RWPE1 (cell line): ENCODE results near the gene LRRC74B.

ENCODE experiments used
- CTCF ChIA-PET: fragments of 350-600 bp; sonication (Branson Sonifier 250); formaldehyde crosslinking; extraction: SDS; loops from one replicate; lab custom pipeline; 2021; lab: Yijun Ruan, JAX
- POLR2A ChIA-PET: fragments of 400-600 bp; formaldehyde crosslinking; extraction: SDS; loops from one replicate; lab custom pipeline; 2020; ENCODE audit warnings: antibody characterized with exemption; ENCODE audit not compliant: low non-redundant PET; lab: Yijun Ruan, JAX
- DNase-seq: peaks from one replicate; pipeline ENCODE4 v3.0.0; 2012; ENCODE audit warnings: low spot score
- H3K27ac ChIP-seq: fragments of 450-650 bp; 2 replicates; pipeline ENCODE4 v1.5.1; 2017
- CTCF ChIP-seq: fragments of 450-650 bp; conservative IDR thresholded peaks from 2 replicates; pipeline ENCODE4 v1.5.1; 2017; ENCODE audit warnings: low read depth, mild to moderate bottlenecking

Gene LRRC74B

GRCh38 chr22:21022955-21023614, 22.7 kb upstream of the LRRC74B start:
- no peak for TF ChIP-seq CTCF
- ChIA-PET POLR2A (no interaction called here), CTCF (no interaction called here)
- DNase-seq, result no peak
- H3K27ac ChIP-seq, result peak overlapping the region; percentile 95

DNA sequence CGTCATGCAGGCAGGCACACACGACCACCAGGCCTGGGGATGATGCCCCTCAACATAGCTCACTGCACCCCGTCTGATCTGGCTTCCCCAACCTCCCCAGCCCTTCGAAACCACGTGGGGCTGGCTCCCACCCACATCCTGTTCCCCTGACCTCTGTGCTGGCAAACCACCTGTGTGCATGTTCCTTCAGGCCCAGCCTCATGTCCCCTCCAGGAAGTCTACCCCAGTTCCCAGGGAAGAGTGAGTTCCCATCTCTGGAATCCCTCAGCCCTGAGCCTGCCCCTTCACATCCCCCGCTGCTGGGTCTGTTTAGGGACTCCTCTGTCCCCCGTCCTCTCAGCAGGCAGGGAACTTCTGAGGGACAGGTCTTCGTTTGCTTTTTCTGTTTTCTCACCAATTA, 20.5 kb upstream of the LRRC74B start:
- CTCF ChIA-PET, result no interaction called here
- POLR2A ChIA-PET, result no interaction called here

DNA sequence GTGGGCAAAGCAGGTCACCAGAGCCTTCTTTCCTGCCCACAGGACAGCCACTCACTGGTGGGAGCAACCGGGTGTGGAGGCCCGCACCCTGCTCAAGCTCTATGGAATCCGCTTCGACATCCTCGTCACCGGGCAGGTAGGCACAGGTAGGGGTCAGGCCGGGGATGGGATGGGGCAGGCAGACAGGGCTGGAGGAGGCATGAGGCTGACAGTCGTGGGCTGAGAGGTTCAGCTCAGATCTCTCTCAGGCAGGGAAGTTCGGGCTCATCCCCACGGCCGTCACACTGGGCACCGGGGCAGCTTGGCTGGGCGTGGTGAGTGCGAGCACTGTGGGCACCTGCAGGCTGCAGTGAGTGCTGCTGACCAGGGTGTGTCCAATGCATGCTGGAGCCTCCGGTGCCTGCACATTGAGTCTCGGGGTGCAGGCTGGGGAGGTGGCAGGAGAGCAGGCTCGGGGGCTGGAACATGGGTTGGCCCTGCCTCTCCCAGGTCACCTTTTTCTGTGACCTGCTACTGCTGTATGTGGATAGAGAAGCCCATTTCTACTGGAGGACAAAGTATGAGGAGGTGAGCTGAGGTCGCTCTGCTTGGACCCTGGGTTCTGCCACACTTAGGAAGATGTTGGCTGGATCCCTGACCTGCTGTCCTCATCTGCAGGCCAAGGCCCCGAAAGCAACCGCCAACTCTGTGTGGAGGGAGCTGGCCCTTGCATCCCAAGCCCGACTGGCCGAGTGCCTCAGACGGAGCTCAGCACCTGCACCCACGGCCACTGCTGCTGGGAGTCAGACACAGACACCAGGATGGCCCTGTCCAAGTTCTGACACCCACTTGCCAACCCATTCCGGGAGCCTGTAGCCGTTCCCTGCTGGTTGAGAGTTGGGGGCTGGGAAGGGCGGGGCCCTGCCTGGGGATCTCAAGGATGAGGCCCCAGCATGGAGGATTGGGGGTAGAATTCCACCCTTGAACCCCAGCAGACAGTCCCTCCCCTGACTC, 19.7 kb upstream of the LRRC74B start:
- TF ChIP-seq CTCF, result no peak
- DNase-seq, result no peak
- H3K27ac ChIP-seq, result peak overlapping the region; percentile 95
- CTCF ChIA-PET, result no interaction called here
- POLR2A ChIA-PET, result no interaction called here

More for the DNA sequence above, 20.5 kb upstream of the LRRC74B start:
- no peak for DNase-seq
- TF ChIP-seq CTCF, result no peak
- peak overlapping the region; percentile 95 for H3K27ac ChIP-seq

DNA sequence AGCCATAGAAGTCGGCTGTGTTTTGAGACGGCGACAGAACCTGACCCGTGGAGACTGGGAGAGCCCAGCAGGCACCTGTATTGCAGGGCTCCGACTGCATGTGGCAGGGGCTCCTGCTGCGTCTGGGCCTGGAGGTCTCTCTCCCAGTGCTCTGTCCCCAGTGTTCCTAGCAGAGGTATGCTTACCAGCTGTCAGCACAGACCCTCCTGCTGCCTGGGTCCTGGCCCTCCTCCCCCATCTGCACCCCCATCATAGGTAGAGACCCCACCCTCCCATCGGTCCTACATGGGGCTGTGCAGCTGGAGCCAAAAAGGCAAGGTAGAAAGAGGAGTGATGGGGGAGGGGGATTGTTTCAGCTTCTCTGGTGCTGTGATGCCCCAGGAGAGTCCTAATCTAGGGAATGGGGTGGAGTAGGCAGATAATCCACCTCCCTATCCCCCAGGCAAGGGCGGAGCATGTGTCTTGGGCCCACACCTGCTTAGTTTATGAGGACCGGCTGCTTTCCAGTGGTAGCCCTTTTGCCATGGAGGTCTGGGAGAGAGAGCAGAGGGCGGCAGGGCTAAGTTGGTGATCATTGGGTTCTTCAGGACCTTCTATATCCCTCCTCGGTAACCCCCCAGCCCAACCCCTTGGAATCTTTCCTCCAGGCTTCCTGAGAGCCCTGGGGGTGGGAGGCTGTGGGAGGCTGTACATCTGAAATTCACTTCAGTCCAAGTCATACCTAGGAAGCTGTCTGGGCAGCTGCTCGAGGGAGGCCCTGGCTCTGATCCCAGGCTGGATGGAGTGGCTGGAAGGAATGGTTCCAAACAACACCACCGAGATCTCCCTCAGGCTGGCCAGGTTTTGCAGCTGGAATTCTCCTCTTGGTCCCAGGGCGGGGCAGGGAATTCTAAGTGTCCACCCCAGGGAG, 18.7 kb upstream of the LRRC74B start:
- peak overlapping the region; percentile 95 for H3K27ac ChIP-seq
- TF ChIP-seq CTCF, result no peak
- DNase-seq, result no peak
- POLR2A ChIA-PET, result no interaction called here
- CTCF ChIA-PET, result no interaction called here

GRCh38 chr22:21028277-21029251, 17.2 kb upstream of the LRRC74B start:
- DNase-seq, result no peak
- CTCF ChIA-PET, result no interaction called here
- POLR2A ChIA-PET, result no interaction called here

More at GRCh38 chr22:21028277-21029251, 17.2 kb upstream of the LRRC74B start:
- no peak for TF ChIP-seq CTCF
- H3K27ac ChIP-seq, result peak overlapping the region; percentile 95
